Suppressor macrophage treated with lipopolysaccharide for 4 hours (primary cell): Measurements from ENCODE around the gene CARMIL1.

Experiments
- DNase-seq: peaks from one replicate; pipeline ENCODE4 v3.0.0-alpha.2; 2020

The CARMIL1 gene

DNA sequence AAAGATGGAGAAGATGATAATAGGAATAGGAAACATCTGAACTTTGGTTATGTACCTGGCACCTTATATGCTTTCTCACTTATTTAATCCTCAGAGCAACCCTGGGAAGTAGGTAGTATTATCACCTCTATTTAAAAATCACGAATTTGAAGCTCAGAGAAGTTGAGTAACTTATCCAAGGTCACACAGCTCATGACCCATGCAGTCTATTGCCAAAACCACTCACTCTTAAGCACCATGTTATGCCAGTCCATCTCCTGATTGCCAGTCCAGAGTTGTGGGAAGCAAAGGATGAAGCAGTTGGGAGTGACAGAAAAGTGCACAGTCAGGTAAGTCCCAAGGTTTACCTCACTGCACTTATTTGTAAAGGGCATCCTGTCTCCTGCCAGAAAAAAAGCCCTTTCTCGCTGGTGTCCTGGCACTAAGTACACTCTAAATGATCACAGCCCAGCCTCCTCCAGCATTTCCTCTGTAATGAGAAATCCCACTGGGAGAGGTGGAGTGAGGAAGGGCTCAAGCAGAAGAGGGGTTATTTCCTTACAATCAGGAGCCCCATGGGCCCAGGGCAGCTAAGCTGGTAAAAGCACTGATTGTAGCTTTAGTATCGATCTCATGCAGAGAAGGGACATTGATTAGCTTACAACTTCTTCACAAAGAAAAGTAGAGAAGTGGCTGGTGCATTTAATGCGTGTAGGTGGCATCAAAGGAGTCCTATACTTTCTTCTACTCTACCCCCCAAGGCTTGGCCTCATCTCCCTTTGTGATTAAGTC lies 351.5 kb downstream of the CARMIL1 start:
- DNase-seq: no peak

DNA sequence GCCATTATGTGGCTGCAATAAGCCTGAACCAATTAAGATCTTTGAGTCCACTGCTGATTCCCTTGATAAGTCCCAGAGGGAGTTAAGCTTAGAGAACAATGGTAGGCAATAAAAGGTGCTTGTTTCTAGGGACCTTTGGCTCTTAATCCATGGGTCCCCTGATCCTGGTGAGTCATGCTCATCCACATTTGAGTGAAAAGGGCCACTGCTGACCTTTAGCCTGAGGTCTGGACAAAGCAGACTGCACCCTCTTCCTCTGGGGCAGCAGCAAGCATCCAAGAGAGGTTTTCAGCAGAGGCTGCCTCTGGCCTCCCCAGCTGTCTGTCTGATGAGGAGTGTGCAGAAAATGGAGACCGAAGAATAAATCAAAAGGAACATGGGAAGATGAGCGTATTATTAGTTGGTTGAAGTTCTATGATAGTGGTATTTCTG lies 356.7 kb downstream of the CARMIL1 start:
- no peak for DNase-seq

GRCh38 chr6:25637211-25637610 lies 358.0 kb downstream of the CARMIL1 start:
- DNase-seq: peak; percentile 9

- DNase-seq: no peak
Observed at GRCh38 chr6:25637960-25638434, 358.8 kb downstream of the CARMIL1 start.

- DNase-seq: no peak
Observed at GRCh38 chr6:25639653-25640052, 360.5 kb downstream of the CARMIL1 start.

GRCh38 chr6:25640446-25640845 lies 361.3 kb downstream of the CARMIL1 start:
- DNase-seq: no peak

- DNase-seq: no peak
Observed at GRCh38 chr6:25640891-25641290, 361.7 kb downstream of the CARMIL1 start.

DNA sequence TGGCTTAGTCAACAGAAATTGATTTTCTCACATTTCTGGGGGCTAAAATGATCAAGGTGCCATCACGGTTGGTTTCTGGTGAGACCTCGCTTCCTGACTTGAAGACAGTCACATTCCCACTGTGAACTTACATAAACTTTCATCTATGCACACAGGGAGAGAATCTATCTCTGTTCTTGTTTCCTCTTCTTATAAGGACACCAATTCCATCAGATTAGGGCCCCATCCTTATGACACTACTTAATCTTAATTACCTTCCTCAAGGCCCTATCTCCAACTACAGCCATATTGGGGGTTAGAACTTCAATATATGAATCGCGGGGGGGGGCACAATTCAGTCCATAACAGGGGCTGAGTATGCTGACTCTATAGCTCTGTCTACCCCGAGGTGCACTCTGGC lies 362.2 kb downstream of the CARMIL1 start:
- no peak for DNase-seq

DNA sequence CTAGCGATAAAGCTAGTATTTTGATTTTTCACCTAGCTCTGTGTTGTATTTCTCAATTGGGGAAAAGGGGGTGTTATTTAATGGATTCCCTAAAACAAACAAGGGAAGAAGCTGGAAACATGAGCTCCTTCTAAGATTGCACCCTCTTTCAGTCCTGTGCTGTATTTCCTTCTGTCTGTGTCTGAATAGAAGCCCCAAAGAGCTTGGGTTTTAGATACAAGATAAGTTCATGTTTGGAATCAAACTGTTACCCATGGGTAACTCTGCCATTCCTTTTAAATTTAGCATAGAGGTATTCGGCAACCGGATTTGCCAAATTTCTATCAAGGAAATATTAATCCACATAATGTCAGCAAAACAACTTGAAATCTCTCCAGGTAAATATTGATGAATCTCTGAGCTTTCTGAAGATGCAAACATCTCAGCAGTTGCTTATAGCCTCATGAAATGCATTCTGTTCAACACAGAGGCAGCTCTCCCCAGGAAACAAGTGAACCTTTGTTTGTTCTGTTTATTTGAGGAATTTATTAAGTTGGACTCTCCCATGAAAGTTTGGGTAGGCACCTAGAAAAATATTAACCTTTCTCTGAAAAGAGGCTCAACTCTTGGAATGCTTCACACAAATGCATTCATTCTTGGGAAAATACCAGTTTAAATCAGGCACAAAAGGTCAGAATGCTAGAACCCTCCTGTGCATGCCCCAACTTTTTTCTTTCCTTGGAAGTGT lies 362.9 kb downstream of the CARMIL1 start:
- no peak for DNase-seq

- no peak for DNase-seq
Observed at GRCh38 chr6:25642667-25643328, 363.6 kb downstream of the CARMIL1 start.

- DNase-seq: no peak
Observed at GRCh38 chr6:25645916-25646315, 366.7 kb downstream of the CARMIL1 start.

DNA sequence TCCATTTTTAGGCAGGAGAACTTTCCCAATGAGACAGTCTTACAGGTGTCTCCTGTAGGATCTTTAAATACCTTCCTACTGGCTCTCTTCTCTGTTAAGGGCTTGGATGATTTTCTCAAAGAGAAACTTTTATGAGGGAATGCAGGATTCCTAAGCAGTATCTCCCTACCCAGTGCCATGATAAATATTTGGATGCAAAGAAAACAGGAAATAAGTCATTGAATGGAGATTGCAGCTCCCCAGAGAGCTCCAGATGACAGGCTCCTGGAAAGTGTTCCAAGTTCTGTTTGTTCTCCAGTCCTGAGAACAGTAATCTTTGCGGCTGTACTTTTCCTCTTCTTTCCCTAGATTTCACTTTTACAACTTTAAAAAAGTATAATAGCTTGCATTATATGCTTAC lies 370.4 kb downstream of the CARMIL1 start:
- DNase-seq: no peak

DNA sequence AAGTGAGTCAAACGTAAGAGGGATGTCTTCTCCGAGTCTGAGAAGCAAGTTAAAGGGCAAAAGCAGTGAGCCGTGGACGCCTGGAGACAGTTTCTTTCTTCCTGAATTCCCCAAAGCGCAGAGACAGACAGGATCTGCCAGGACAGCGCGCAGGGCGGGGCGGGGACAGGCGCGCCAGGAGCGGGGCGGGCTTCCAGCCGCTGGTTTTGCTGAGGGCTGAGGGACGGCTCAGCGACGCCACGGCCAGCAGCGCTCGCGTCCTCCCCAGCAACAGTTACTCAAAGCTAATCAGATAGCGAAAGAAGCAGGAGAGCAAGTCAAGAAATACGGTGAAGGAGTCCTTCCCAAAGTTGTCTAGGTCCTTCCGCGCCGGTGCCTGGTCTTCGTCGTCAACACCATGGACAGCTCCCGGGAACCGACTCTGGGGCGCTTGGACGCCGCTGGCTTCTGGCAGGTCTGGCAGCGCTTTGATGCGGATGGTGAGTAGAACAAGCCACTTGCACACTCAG lies 372.9 kb downstream of the CARMIL1 start, which contains the start of gene SCGN:
Gene SCGN, plus strand, starts transcription at position 209 of the 509 bp plus-strand sequence. Its CDS starts 189 bp downstream, at position 398.
- DNase-seq: peak; percentile 54

GRCh38 chr6:25655723-25656122 lies 376.5 kb downstream of the CARMIL1 start:
- DNase-seq: no peak

GRCh38 chr6:25659633-25660368 lies 380.6 kb downstream of the CARMIL1 start:
- DNase-seq: no peak

DNA sequence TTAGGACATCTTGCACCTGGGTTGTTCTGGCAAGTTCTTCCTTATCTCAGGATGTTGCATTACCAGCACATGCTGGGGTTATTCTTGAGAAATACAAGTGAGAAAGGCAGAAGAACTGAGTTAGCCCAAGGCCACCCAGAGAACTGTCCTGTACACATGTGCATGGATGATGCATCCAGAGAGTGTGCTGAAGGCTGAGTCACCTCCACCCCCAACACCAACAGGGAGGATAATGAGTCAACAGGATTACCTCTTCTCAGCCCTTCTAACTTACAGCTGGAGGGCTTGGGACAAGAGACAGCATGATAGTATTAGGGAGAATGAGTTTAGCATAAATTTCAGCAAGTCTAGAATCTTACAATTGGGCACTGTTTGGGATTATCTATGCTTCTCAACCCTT lies 381.3 kb downstream of the CARMIL1 start:
- peak; percentile 38 for DNase-seq

DNA sequence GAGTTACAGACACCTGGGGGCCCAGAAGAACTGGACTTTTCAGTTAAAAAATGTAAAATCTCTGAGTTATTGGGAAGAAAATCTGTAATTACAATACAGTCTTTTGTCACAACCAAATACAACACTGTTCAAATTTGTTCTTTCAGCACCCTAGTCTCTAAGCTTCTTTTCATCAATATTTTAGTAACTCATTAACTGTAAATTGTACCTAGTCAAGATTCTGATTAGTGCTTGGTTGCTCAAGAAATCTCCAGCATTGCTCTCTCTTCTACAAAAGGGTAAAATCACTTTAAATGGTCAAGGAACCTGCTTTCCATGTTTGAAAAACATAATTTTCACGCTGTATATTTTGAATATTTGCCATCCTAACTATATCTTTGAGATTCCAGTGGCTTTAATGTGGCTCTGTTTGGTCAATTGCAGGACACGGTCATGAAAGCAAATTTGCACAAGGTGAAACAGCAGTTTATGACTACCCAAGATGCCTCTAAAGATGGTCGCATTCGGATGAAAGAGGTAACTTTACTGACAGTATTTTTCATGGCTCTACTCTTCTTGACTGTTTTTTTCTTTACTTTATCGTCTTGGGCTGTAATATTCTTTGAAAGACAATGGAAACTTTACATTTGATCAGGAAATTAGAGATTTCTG lies 382.1 kb downstream of the CARMIL1 start:
- DNase-seq: no peak

DNA sequence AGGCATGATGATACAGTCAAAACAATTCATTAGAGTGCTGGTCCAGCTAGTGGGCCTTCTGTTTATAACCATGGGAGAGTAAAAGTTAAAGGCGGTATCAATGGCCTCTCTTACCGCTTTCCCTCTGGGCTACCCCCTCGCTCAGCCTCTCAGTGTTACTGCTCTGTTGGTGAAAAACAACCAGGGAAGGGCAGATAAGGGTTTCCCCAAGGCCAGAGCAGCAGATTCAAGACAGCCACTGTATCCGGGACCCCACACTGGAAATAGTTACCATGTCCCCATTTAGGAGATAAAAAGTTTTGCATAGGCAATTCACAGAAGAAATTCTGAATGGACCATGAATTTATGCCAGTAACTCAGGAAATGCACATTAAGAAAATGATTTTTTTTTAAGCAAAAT lies 386.3 kb downstream of the CARMIL1 start:
- DNase-seq: no peak

DNA sequence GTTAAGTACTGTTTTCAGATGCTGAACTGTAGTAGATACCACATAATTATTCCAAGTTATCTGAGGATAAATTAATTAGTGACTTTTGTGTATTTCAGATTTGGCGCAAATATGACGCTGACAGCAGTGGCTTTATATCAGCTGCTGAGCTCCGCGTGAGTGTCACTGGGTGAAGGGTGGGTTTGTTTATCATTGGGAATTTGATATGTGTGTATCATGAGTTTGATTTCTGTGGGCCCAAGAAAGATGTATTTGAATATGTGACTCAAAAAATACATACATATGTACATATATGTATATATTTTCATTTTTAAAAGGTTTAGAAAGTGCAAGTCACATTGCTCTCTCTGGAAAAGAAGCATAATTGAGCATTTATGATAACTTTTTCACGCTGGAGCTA lies 390.2 kb downstream of the CARMIL1 start:
- DNase-seq: no peak
